UCSD-AML1 (cell line): Measurements from ENCODE around the gene TMEM163.
"Not testable (repeated sequence)": the region's sequence is repeated elsewhere in the genome, so short reads cannot be mapped to it uniquely, and the experiment has no call there.

ENCODE experiments used
- DNase-seq: peaks from one replicate; lab custom pipeline; 2025; ENCODE audit not compliant: unreplicated experiment; lab: John Stamatoyannopoulos, UW

The TMEM163 gene

GRCh38 chr2:134493797-134494196 is 225.0 kb downstream of the TMEM163 start:
- no peak for DNase-seq

GRCh38 chr2:134491771-134492441 is 226.9 kb downstream of the TMEM163 start:
- DNase-seq, result no peak

- no peak for DNase-seq
These were observed 227.8 kb downstream of the TMEM163 start for GRCh38 chr2:134491022-134491421.

- DNase-seq, result no peak
These were observed 228.2 kb downstream of the TMEM163 start for GRCh38 chr2:134490559-134490958.

- DNase-seq, result no peak
These were observed 228.9 kb downstream of the TMEM163 start for GRCh38 chr2:134489732-134490384.

- no peak for DNase-seq
These were observed 235.9 kb downstream of the TMEM163 start for GRCh38 chr2:134482766-134483340.

- DNase-seq, result no peak
These were observed 236.6 kb downstream of the TMEM163 start for GRCh38 chr2:134482131-134482723.

- DNase-seq, result no peak
These were observed 239.0 kb downstream of the TMEM163 start for GRCh38 chr2:134479696-134480330.

GRCh38 chr2:134476982-134477381 is 241.8 kb downstream of the TMEM163 start:
- DNase-seq, result not testable (repeated sequence)

- no peak for DNase-seq
These were observed 248.1 kb downstream of the TMEM163 start for GRCh38 chr2:134470561-134471168.

- no peak for DNase-seq
These were observed 249.2 kb downstream of the TMEM163 start for GRCh38 chr2:134469516-134470115.

GRCh38 chr2:134468776-134469175 is 250.0 kb downstream of the TMEM163 start:
- DNase-seq, result no peak

GRCh38 chr2:134468164-134468563 is 250.6 kb downstream of the TMEM163 start:
- DNase-seq, result no peak

- no peak for DNase-seq
These were observed 252.7 kb downstream of the TMEM163 start for GRCh38 chr2:134466141-134466540.

- DNase-seq, result no peak
These were observed 253.3 kb downstream of the TMEM163 start for GRCh38 chr2:134465228-134466105.

- no peak for DNase-seq
These were observed 255.1 kb downstream of the TMEM163 start for GRCh38 chr2:134463699-134464022.

GRCh38 chr2:134462791-134463698 is 255.8 kb downstream of the TMEM163 start:
- DNase-seq, result no peak

- no peak for DNase-seq
These were observed 256.5 kb downstream of the TMEM163 start for GRCh38 chr2:134462275-134462674.

- DNase-seq, result no peak
These were observed 257.3 kb downstream of the TMEM163 start for GRCh38 chr2:134461511-134461910.
